GM21447 (cell line): ENCODE results near the gene KLF13.

Source experiments
- ATAC-seq: cut with Tn5 transposase; IDR thresholded peaks from one replicate; pipeline ENCODE4 v1.9.1; 2021; ENCODE audit not compliant: unreplicated experiment

KLF13 gene

GRCh38 chr15:31298707-31299172 is 27.9 kb upstream of the KLF13 start:
- no peak for ATAC-seq

- no peak for ATAC-seq
Observed at GRCh38 chr15:31300208-31300661, 26.4 kb upstream of the KLF13 start.

- no peak for ATAC-seq
Observed at GRCh38 chr15:31300981-31301672, 25.5 kb upstream of the KLF13 start.

GRCh38 chr15:31301673-31301990 is 25.0 kb upstream of the KLF13 start:
- no peak for ATAC-seq

GRCh38 chr15:31302029-31302657 is 24.5 kb upstream of the KLF13 start:
- ATAC-seq = no peak

GRCh38 chr15:31302778-31303725 is 23.6 kb upstream of the KLF13 start:
- no peak for ATAC-seq

GRCh38 chr15:31303726-31304648 is 22.6 kb upstream of the KLF13 start:
- ATAC-seq = no peak

- ATAC-seq = no peak
Observed at GRCh38 chr15:31304751-31305365, 21.8 kb upstream of the KLF13 start.

GRCh38 chr15:31305375-31305774 is 21.3 kb upstream of the KLF13 start:
- ATAC-seq = no peak

- no peak for ATAC-seq
Observed at GRCh38 chr15:31305796-31306425, 20.7 kb upstream of the KLF13 start.

GRCh38 chr15:31306426-31307269 is 20.0 kb upstream of the KLF13 start:
- ATAC-seq = no peak

- ATAC-seq = no peak
Observed at GRCh38 chr15:31307270-31308184, 19.1 kb upstream of the KLF13 start.

- peak; percentile 80 for ATAC-seq
Observed at GRCh38 chr15:31308185-31308639, 18.4 kb upstream of the KLF13 start.

GRCh38 chr15:31309893-31310606 is 16.6 kb upstream of the KLF13 start:
- ATAC-seq = no peak

- ATAC-seq = no peak
Observed at GRCh38 chr15:31311735-31312619, 14.7 kb upstream of the KLF13 start.

- no peak for ATAC-seq
Observed at GRCh38 chr15:31313223-31313622, 13.4 kb upstream of the KLF13 start.
